ENCODE measurements around the gene TMPRSS15.

The TMPRSS15 gene

GRCh38 chr21:18340387-18340942 lies 63.1 kb downstream of the TMPRSS15 start:
- DNase-seq = no peak

- DNase-seq = no peak
Measured at GRCh38 chr21:18335651-18336236, 67.8 kb downstream of the TMPRSS15 start.

- no peak for DNase-seq
Measured at GRCh38 chr21:18334066-18334465, 69.5 kb downstream of the TMPRSS15 start.

GRCh38 chr21:18318156-18318555 lies 85.4 kb downstream of the TMPRSS15 start:
- DNase-seq = no peak

GRCh38 chr21:18298228-18298627 lies 105.4 kb downstream of the TMPRSS15 start:
- DNase-seq = no peak

GRCh38 chr21:18294100-18294499 lies 109.5 kb downstream of the TMPRSS15 start:
- DNase-seq = no peak

- DNase-seq = no peak
Measured at GRCh38 chr21:18289876-18290275, 113.7 kb downstream of the TMPRSS15 start.

GRCh38 chr21:18285379-18285778 lies 118.2 kb downstream of the TMPRSS15 start:
- no peak for DNase-seq

- no peak for DNase-seq
Measured at GRCh38 chr21:18275781-18276180, 127.8 kb downstream of the TMPRSS15 start.

GRCh38 chr21:18274370-18274769 lies 129.2 kb downstream of the TMPRSS15 start:
- DNase-seq = no peak

GRCh38 chr21:18273400-18273799 lies 130.2 kb downstream of the TMPRSS15 start:
- DNase-seq = no peak

- no peak for DNase-seq
Measured at GRCh38 chr21:18269856-18270255, 133.7 kb downstream of the TMPRSS15 start.

- DNase-seq = no peak
Measured at GRCh38 chr21:18268906-18269305, 134.7 kb downstream of the TMPRSS15 start.

- no peak for DNase-seq
Measured at GRCh38 chr21:18267496-18267895, 136.1 kb downstream of the TMPRSS15 start.

GRCh38 chr21:18265944-18266343 lies 137.6 kb downstream of the TMPRSS15 start:
- DNase-seq = no peak

- DNase-seq = no peak
Measured at GRCh38 chr21:18253799-18254198, 149.8 kb downstream of the TMPRSS15 start.

- no peak for DNase-seq
Measured at GRCh38 chr21:18253221-18253620, 150.4 kb downstream of the TMPRSS15 start.

- DNase-seq = no peak
Measured at GRCh38 chr21:18252680-18253079, 150.9 kb downstream of the TMPRSS15 start.

- DNase-seq = no peak
Measured at GRCh38 chr21:18252256-18252655, 151.3 kb downstream of the TMPRSS15 start.

- DNase-seq = no peak
Measured at GRCh38 chr21:18251065-18251464, 152.5 kb downstream of the TMPRSS15 start.

- DNase-seq = no peak
Measured at GRCh38 chr21:18249672-18250071, 153.9 kb downstream of the TMPRSS15 start.

GRCh38 chr21:18248171-18248570 lies 155.4 kb downstream of the TMPRSS15 start:
- no peak for DNase-seq

- DNase-seq = no peak
Measured at GRCh38 chr21:18245464-18245967, 158.1 kb downstream of the TMPRSS15 start.

- no peak for DNase-seq
Measured at GRCh38 chr21:18244671-18245463, 158.7 kb downstream of the TMPRSS15 start, which contains the start of gene CHODL. TSS of gene CHODL (plus strand) at chr21:18244833. CDS start at chr21:18245224, 391 bp downstream.

Measured in SHP77 treated with DMSO at 0.1 percent for 48 hours (cell line).